SK-N-SH treated with all-trans-retinoic acid at 6 μM for 48 hours (cell line): ENCODE measurements around the gene ZNF217.
"Not testable (repeated sequence)": the region's sequence is repeated elsewhere in the genome, so short reads cannot be mapped to it uniquely, and the experiment has no call there.

ENCODE experiments used
- ATAC-seq: fragments of 200-7000 bp; cut with Tn5 transposase; 3 replicates; pipeline ENCODE4 v1.9.1; 2020; ENCODE audit warnings: mild to moderate bottlenecking, moderate library complexity
- ARNTL ChIP-seq: fragments of 450-650 bp; formaldehyde crosslinking; IDR thresholded peaks from 2 replicates; pipeline ENCODE4 v1.5.0; 2020; ENCODE audit warnings: low read depth, mild to moderate bottlenecking, moderate library complexity, borderline replicate concordance
- BACH2 ChIP-seq: fragments of 250-450 bp; sonication (Bioruptor Pico); IDR thresholded peaks from 2 replicates; pipeline ENCODE4 v1.9.0; 2021; ENCODE audit warnings: mild to moderate bottlenecking, borderline replicate concordance
- CREB5 ChIP-seq: fragments of 250-450 bp; sonication (Bioruptor Pico); IDR thresholded peaks from 2 replicates; pipeline ENCODE4 v1.5.1; 2020; ENCODE audit warnings: low read depth, mild to moderate bottlenecking, moderate library complexity
- CSDC2 ChIP-seq: fragments of 250-450 bp; sonication (Bioruptor Pico); IDR thresholded peaks from 2 replicates; pipeline ENCODE4 v1.5.0; 2020; ENCODE audit warnings: mild to moderate bottlenecking, moderate library complexity
- CSRNP3 ChIP-seq: fragments of 250-450 bp; sonication (Bioruptor Pico); IDR thresholded peaks from 2 replicates; pipeline ENCODE4 v1.5.1; 2021; ENCODE audit warnings: mild to moderate bottlenecking, moderate library complexity
- ESRRG ChIP-seq: fragments of 250-450 bp; sonication (Bioruptor Pico); IDR thresholded peaks from 2 replicates; pipeline ENCODE4 v1.6.1; 2021; ENCODE audit warnings: mild to moderate bottlenecking
- ISL1 ChIP-seq: fragments of 250-450 bp; sonication (Bioruptor Pico); IDR thresholded peaks from 2 replicates; pipeline ENCODE4 v2.1.2; 2022; ENCODE audit warnings: mild to moderate bottlenecking, moderate library complexity
- OSR1 ChIP-seq: fragments of 250-450 bp; sonication (Bioruptor Pico); IDR thresholded peaks from 2 replicates; pipeline ENCODE4 v1.8.0; 2022; ENCODE audit warnings: moderate library complexity, mild to moderate bottlenecking, inconsistent platforms
- PATZ1 ChIP-seq: fragments of 250-450 bp; sonication (Bioruptor Pico); IDR thresholded peaks from 2 replicates; pipeline ENCODE4 v1.8.0; 2020; ENCODE audit warnings: mild to moderate bottlenecking, moderate library complexity, borderline replicate concordance
- PPARA ChIP-seq: fragments of 250-450 bp; sonication (Bioruptor Pico); IDR thresholded peaks from 2 replicates; pipeline ENCODE4 v1.5.0; 2020; ENCODE audit warnings: mild to moderate bottlenecking, borderline replicate concordance
- RARB ChIP-seq: fragments of 250-450 bp; sonication (Bioruptor Pico); IDR thresholded peaks from 2 replicates; pipeline ENCODE4 v1.8.0; 2021; ENCODE audit warnings: mild to moderate bottlenecking, moderate library complexity
- SNAI2 ChIP-seq: fragments of 250-450 bp; sonication (Bioruptor Pico); IDR thresholded peaks from 2 replicates; pipeline ENCODE4 v1.5.0; 2020; ENCODE audit warnings: mild to moderate bottlenecking, moderate library complexity
- TCF4 ChIP-seq: fragments of 250-450 bp; sonication (Bioruptor Pico); IDR thresholded peaks from 2 replicates; pipeline ENCODE4 v1.8.0; 2021; ENCODE audit warnings: mild to moderate bottlenecking, moderate library complexity, borderline replicate concordance
- TOX ChIP-seq: fragments of 250-450 bp; sonication (Bioruptor Pico); IDR thresholded peaks from 2 replicates; pipeline ENCODE4 v1.8.0; 2021; ENCODE audit warnings: mild to moderate bottlenecking, moderate library complexity, borderline replicate concordance
- ZC3H10 ChIP-seq: fragments of 250-450 bp; sonication (Bioruptor Pico); IDR thresholded peaks from 2 replicates; pipeline ENCODE4 v1.5.1; 2021; ENCODE audit warnings: mild to moderate bottlenecking, moderate library complexity
- ZFP3 ChIP-seq: fragments of 250-450 bp; sonication (Bioruptor Pico); IDR thresholded peaks from 2 replicates; pipeline ENCODE4 v1.5.0; 2020; ENCODE audit warnings: mild to moderate bottlenecking, moderate library complexity
- ZFP30 ChIP-seq: fragments of 450-650 bp; formaldehyde crosslinking; IDR thresholded peaks from 2 replicates; pipeline ENCODE4 v1.5.0; 2022; ENCODE audit warnings: mild to moderate bottlenecking, moderate library complexity
- ZNF565 ChIP-seq: fragments of 450-650 bp; formaldehyde crosslinking; conservative IDR thresholded peaks from 2 replicates; pipeline ENCODE4 v1.5.0; 2020; ENCODE audit warnings: low read depth, mild to moderate bottlenecking, moderate library complexity
- ZNF70 ChIP-seq: fragments of 450-650 bp; formaldehyde crosslinking; IDR thresholded peaks from 2 replicates; pipeline ENCODE4 v1.5.0; 2020; ENCODE audit warnings: mild to moderate bottlenecking, moderate library complexity
- ZNF8 ChIP-seq: fragments of 450-650 bp; formaldehyde crosslinking; IDR thresholded peaks from 2 replicates; pipeline ENCODE4 v1.5.0; 2020; ENCODE audit warnings: mild to moderate bottlenecking, moderate library complexity
- TF ChIP-seq, protein P1 (sequence below): fragments of 250-450 bp; sonication (Bioruptor Pico); IDR thresholded peaks from 2 replicates; pipeline ENCODE4 v1.8.0; 2021; ENCODE audit warnings: low read depth, mild to moderate bottlenecking, moderate library complexity, borderline replicate concordance
- TF ChIP-seq, protein P2 (sequence below): fragments of 250-450 bp; sonication (Bioruptor Pico); IDR thresholded peaks from 2 replicates; pipeline ENCODE4 v1.5.0; 2020; ENCODE audit warnings: mild to moderate bottlenecking, moderate library complexity

Gene ZNF217

GRCh38 chr20:53626584-53626983 is 32.9 kb upstream of the ZNF217 start (continued):
- TF ChIP-seq, protein P1, sequence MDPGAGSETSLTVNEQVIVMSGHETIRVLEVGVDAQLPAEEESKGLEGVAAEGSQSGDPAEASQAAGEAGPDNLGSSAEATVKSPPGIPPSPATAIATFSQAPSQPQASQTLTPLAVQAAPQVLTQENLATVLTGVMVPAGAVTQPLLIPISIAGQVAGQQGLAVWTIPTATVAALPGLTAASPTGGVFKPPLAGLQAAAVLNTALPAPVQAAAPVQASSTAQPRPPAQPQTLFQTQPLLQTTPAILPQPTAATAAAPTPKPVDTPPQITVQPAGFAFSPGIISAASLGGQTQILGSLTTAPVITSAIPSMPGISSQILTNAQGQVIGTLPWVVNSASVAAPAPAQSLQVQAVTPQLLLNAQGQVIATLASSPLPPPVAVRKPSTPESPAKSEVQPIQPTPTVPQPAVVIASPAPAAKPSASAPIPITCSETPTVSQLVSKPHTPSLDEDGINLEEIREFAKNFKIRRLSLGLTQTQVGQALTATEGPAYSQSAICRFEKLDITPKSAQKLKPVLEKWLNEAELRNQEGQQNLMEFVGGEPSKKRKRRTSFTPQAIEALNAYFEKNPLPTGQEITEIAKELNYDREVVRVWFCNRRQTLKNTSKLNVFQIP (CRISPR knock-in tag) = no peak
- no peak for TF ChIP-seq ZFP30 (CRISPR knock-in tag)
- no peak for TF ChIP-seq OSR1 (CRISPR knock-in tag)
- TF ChIP-seq PPARA = no peak
- TF ChIP-seq ARNTL = no peak
- no peak for TF ChIP-seq ZC3H10 (CRISPR knock-in tag)
- TF ChIP-seq, protein P2, sequence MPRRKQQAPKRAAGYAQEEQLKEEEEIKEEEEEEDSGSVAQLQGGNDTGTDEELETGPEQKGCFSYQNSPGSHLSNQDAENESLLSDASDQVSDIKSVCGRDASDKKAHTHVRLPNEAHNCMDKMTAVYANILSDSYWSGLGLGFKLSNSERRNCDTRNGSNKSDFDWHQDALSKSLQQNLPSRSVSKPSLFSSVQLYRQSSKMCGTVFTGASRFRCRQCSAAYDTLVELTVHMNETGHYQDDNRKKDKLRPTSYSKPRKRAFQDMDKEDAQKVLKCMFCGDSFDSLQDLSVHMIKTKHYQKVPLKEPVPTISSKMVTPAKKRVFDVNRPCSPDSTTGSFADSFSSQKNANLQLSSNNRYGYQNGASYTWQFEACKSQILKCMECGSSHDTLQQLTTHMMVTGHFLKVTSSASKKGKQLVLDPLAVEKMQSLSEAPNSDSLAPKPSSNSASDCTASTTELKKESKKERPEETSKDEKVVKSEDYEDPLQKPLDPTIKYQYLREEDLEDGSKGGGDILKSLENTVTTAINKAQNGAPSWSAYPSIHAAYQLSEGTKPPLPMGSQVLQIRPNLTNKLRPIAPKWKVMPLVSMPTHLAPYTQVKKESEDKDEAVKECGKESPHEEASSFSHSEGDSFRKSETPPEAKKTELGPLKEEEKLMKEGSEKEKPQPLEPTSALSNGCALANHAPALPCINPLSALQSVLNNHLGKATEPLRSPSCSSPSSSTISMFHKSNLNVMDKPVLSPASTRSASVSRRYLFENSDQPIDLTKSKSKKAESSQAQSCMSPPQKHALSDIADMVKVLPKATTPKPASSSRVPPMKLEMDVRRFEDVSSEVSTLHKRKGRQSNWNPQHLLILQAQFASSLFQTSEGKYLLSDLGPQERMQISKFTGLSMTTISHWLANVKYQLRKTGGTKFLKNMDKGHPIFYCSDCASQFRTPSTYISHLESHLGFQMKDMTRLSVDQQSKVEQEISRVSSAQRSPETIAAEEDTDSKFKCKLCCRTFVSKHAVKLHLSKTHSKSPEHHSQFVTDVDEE = no peak
- no peak for TF ChIP-seq BACH2 (CRISPR knock-in tag)

GRCh38 chr20:53625311-53626129 is 31.9 kb upstream of the ZNF217 start:
- no peak for ATAC-seq
- TF ChIP-seq ZNF70 = no peak
- no peak for TF ChIP-seq BACH2 (CRISPR knock-in tag)
- TF ChIP-seq ZNF565 = no peak
- no peak for TF ChIP-seq ZFP30 (CRISPR knock-in tag)

DNA sequence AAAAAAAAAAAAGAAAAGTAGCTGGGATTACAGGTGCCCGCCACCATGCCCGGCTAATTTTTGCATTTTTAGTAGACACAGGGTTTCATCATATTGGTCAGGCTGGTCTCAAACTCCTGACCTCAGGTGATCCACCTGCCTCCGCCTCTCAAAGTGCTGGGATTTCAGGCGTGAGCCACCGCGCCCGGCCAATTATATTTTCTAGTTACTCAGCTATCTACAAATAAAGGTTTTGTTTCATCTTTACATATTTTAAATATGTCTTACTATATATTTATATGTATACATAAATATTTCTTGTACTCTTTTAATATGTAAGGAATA is 31.2 kb upstream of the ZNF217 start:
- ATAC-seq = not testable (repeated sequence)

- peak; percentile 87 for ATAC-seq
- TF ChIP-seq PPARA (no peak), ZNF70 (no peak), CSRNP3 (CRISPR knock-in tag) (0 out of 2 replicates have a peak, but pooled peaks have one; percentile 45), ISL1 (CRISPR knock-in tag) (0 out of 2 replicates have a peak, but pooled peaks have one; percentile 18), TOX (CRISPR knock-in tag) (no peak), ZNF565 (no peak), ESRRG (CRISPR knock-in tag) (0 out of 2 replicates have a peak, but pooled peaks have one; percentile 23), ZFP30 (CRISPR knock-in tag) (0 out of 2 replicates have a peak, but pooled peaks have one; percentile 24), RARB (CRISPR knock-in tag) (no peak; the same call in 1 of the 2 replicates), TCF4 (no peak), BACH2 (CRISPR knock-in tag) (no peak), SNAI2 (no peak; the same call in 1 of the 2 replicates), PATZ1 (no peak), CSDC2 (CRISPR knock-in tag) (peak; percentile 44; the same call in 1 of the 2 replicates), ARNTL (no peak), CREB5 (CRISPR knock-in tag) (no peak), ZFP3 (0 out of 2 replicates have a peak, but pooled peaks have one; percentile 59), ZNF8 (CRISPR knock-in tag) (no peak)
- TF ChIP-seq, protein P1 (CRISPR knock-in tag) = 0 out of 2 replicates have a peak, but pooled peaks have one; percentile 24
These were observed 30.0 kb upstream of the ZNF217 start for GRCh38 chr20:53623454-53624211.
